Osteocyte (in vitro differentiated cells): ENCODE measurements around the gene CLTRN. TPM values are rescaled to one million over a fixed set of nuclear protein-coding genes. Genes with fewer than 3 reads are reported as not detected.
A peak's percentile ranks its signal among the peaks of the same experiment; 100 is the strongest.

Source experiments
- DNase-seq: peaks from one replicate; pipeline ENCODE4 v3.0.0; 2021; ENCODE audit warnings: mixed read lengths; ENCODE audit not compliant: unreplicated experiment; ENCODE audit errors: extremely low spot score
- H3K27ac Mint-ChIP-seq: one replicate; pipeline ENCODE4 v1.8.0; 2021; ENCODE audit warnings: mild to moderate bottlenecking, mixed read lengths; ENCODE audit not compliant: unreplicated experiment
- H3K27me3 Mint-ChIP-seq: one replicate; pipeline ENCODE4 v1.8.0; 2021; ENCODE audit warnings: mixed read lengths; ENCODE audit not compliant: unreplicated experiment
- H3K36me3 Mint-ChIP-seq: one replicate; pipeline ENCODE4 v1.8.0; 2021; ENCODE audit warnings: mixed read lengths; ENCODE audit not compliant: unreplicated experiment
- H3K4me1 Mint-ChIP-seq: one replicate; pipeline ENCODE4 v1.8.0; 2021; ENCODE audit warnings: mixed read lengths; ENCODE audit not compliant: unreplicated experiment
- H3K4me3 Mint-ChIP-seq: one replicate; pipeline ENCODE4 v1.8.0; 2021; ENCODE audit warnings: mild to moderate bottlenecking, moderate library complexity, mixed read lengths; ENCODE audit not compliant: unreplicated experiment
- H3K9me3 Mint-ChIP-seq: one replicate; pipeline ENCODE4 v1.8.0; 2021; ENCODE audit warnings: mixed read lengths; ENCODE audit not compliant: unreplicated experiment
- CTCF ChIP-seq: fragments of 200-600 bp; sonication (generic); IDR thresholded peaks from 2 replicates; pipeline ENCODE4 v1.5.0; 2021; ENCODE audit warnings: antibody characterized with exemption, mild to moderate bottlenecking, moderate library complexity
- total RNA-seq: library from RNA; stranded (reverse); gene quantifications from 2 replicates; pipeline ENCODE4 v1.2.1, GENCODE V29; 2021

Gene CLTRN
- total RNA-seq, 1 donor from 2014 or later: not detected

DNA sequence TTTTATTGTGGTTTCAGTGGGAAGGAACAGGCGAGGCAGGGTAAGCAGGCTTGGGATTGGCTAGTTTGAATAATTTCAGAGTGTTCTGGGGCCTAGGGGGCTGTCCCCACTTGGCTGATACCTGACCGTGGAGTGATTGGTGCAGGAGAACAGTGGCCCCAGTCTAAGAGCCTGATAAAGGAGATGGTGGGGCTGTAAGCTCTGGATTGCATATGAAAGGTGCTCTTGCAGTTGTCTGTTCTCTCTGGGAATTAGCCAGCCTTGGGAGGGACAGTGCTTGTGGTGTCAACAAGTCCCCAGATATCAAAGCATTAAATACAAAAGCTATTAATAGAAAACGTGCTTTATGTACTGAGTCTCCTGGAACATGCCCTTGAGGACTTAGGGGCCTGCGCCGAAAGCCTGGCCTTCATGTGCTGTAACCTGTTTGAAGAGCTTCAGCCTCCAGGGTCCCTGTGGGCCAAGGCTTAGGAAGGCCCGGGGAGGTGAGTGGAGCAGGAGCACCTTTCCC, 30.4 kb upstream of the CLTRN start:
- no peak overlapping the region for H3K27ac Mint-ChIP-seq
- peaks cover 7% of the 10 kb centered on the region for H3K36me3 Mint-ChIP-seq
- TF ChIP-seq CTCF: no peak
- no peaks in the 10 kb centered on the region for H3K4me1 Mint-ChIP-seq
- peaks cover 6% of the 10 kb centered on the region for H3K27me3 Mint-ChIP-seq
- no peaks in the 10 kb centered on the region for H3K9me3 Mint-ChIP-seq
- peak; percentile 51 for DNase-seq
- H3K4me3 Mint-ChIP-seq: no peak overlapping the region

GRCh38 chrX:15686818-15687685, 22.4 kb upstream of the CLTRN start:
- H3K27me3 Mint-ChIP-seq: peaks cover 12% of the 10 kb centered on the region
- peaks cover 1% of the 10 kb centered on the region for H3K36me3 Mint-ChIP-seq
- no peak overlapping the region for H3K27ac Mint-ChIP-seq
- no peak overlapping the region for H3K4me3 Mint-ChIP-seq
- peak; percentile 84 for TF ChIP-seq CTCF
- H3K4me1 Mint-ChIP-seq: peaks cover 3% of the 10 kb centered on the region
- peak; percentile 84 for DNase-seq
- H3K9me3 Mint-ChIP-seq: no peaks in the 10 kb centered on the region

DNA sequence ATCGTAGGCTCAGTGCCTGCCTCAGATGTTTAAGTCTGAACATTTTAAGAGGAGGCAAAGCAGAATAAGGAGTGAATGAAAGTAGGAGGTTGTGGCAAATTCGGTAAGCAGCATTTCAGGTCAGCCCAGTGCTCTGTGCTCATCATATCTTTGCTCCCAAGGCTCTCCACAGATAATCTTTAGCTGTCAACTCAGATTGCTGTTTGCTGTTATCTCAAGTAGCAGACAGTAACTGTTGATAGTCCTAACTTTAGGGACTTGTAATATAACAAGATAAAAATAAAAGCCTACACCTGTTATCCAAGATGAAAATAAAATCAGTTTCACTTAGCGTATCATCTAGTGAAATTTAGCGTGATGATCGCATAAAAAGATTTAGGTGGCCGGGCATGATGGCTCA, 18.6 kb upstream of the CLTRN start:
- H3K4me3 Mint-ChIP-seq: no peak overlapping the region
- TF ChIP-seq CTCF: no peak
- no peak for DNase-seq
- peaks cover 12% of the 10 kb centered on the region for H3K27me3 Mint-ChIP-seq
- H3K4me1 Mint-ChIP-seq: peaks cover 3% of the 10 kb centered on the region
- no peaks in the 10 kb centered on the region for H3K36me3 Mint-ChIP-seq
- no peaks in the 10 kb centered on the region for H3K9me3 Mint-ChIP-seq
- H3K27ac Mint-ChIP-seq: no peak overlapping the region

- peaks cover 10% of the 10 kb centered on the region for H3K27me3 Mint-ChIP-seq
- no peak overlapping the region for H3K4me3 Mint-ChIP-seq
- DNase-seq: no peak
- H3K36me3 Mint-ChIP-seq: no peaks in the 10 kb centered on the region
- no peaks in the 10 kb centered on the region for H3K9me3 Mint-ChIP-seq
- H3K27ac Mint-ChIP-seq: no peak overlapping the region
- peaks cover 7% of the 10 kb centered on the region for H3K4me1 Mint-ChIP-seq
- TF ChIP-seq CTCF: no peak
Measured at GRCh38 chrX:15681433-15681832, 16.8 kb upstream of the CLTRN start.

DNA sequence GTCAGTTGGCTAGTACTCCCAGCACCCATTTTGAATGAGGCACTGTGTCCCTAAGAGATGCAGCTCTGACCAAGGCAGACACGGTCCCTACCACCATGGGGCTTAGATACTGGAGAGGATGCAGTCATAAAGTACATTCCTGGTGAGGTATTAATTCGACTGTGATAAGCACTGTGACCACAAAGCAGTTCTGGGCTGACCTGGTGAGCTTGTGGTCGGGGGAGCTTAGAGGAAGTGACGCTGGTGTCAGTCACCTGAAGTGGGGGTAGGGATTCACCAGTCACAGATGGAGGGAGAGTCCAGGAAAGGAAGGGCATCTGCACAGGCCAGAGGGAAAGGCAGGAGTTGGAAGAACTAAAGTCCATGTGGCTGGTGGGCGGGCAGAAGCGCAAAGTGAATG, 15.8 kb upstream of the CLTRN start:
- DNase-seq: no peak
- no peak overlapping the region for H3K27ac Mint-ChIP-seq

More for the DNA sequence above, 15.8 kb upstream of the CLTRN start:
- Mint-ChIP-seq H3K27me3 (peaks cover 3% of the 10 kb centered on the region), H3K9me3 (no peaks in the 10 kb centered on the region), H3K4me1 (peaks cover 10% of the 10 kb centered on the region), H3K36me3 (no peaks in the 10 kb centered on the region), H3K4me3 (no peak overlapping the region)
- no peak for TF ChIP-seq CTCF
